Measurements from ENCODE around the gene DHH.
A peak's percentile ranks its signal among the peaks of the same experiment; 100 is the strongest.

The DHH gene

DNA sequence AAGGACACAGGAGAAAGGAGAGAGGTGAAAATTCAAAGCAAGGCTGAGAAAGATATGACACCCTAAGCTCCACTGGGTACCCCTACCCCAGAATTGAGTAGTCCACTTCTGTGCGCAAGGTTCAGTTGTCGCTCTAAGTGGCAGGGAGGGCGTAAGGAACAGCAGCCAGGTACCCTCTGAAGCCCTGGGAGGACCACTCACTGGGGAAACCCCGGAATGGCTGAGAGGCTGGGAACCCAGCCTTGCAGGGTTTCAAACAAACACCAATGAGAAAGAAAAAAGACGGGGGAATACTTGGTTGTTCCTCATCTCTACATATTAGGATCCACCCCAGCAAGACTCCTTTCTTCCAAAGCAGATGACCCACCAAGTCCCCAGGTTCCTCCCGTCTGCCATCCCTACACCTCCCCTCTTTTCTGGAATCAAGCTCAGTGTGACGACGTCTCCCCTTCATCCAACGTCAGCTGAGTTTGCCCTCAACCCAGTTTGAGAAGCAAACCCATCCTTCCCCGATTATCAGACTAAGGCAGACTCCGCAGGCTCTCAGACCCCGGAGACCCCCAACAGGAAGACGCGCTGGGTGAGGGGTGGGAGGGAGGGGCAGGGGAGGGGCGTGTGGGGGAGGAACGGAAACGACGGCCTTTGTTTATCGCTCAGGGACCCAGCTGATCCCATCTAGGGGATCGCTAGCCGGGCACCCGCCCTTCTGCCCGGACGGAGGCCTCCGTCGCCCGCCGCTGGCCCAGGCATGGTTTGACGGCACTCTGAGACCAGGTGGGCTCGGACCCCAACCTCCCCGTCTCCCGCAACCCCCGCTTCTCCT, 15.3 kb upstream of the DHH start:
- Histone ChIP-seq H3K4me1 (ENCODE audit: control insufficient read depth in 5 of 5, insufficient read depth in 5 of 5, low read length in 5 of 5) (peaks cover 10 to 54% (median 47%) of the 10 kb centered on the region in 5 donors), H3K27ac (ENCODE audit: low read depth, low read length) (peak overlapping the region; percentile 93), H3K36me3 (ENCODE audit: control insufficient read depth in 5 of 5, insufficient read depth in 5 of 5, low read length in 5 of 5) (peaks cover 0 to 19% (median 6%) of the 10 kb centered on the region in 5 donors), H3K9me3 (ENCODE audit: control insufficient read depth in 5 of 5, low read length in 5 of 5) (no peaks in the 10 kb centered on the region), H3K9ac (ENCODE audit: low read length in 5 of 5) (peak overlapping the region; percentile 81 to 97 (median 92)), H3K27me3 (ENCODE audit: control insufficient read depth in 5 of 5, insufficient read depth in 4 of 5, low read length in 5 of 5) (no peaks in the 10 kb centered on the region), H3K4me3 (ENCODE audit: low read depth in 1 of 5, low read length in 5 of 5) (peak overlapping the region; percentile 85 to 96 (median 92))

DNA sequence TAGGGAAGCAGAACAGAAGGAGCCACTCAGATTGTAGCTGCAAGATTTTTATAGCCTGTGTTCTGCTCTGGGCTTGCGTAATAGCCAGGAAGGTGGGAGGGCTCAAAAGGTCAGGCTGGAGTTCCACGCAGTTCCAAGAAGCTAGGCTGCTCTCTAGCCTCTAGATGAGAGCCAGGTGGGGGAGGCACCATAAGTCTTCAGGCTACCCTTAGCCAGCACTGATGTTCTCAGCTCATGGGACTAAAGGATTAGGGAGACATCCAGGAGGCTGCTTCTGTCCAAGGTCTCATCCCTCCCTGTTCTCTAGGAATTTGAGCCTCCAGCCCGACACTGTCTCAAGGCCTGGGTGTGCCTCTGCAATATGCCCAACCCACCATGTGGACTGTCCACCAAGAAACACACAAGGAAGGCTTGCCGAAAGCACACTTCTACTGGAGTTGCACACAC, 14.4 kb upstream of the DHH start:
- Histone ChIP-seq H3K4me1 (ENCODE audit: control insufficient read depth in 5 of 5, insufficient read depth in 5 of 5, low read length in 5 of 5) (peaks cover 15 to 61% (median 56%) of the 10 kb centered on the region in 5 donors), H3K27me3 (ENCODE audit: control insufficient read depth in 5 of 5, insufficient read depth in 4 of 5, low read length in 5 of 5) (no peaks in the 10 kb centered on the region), H3K27ac (ENCODE audit: low read depth, low read length) (peak overlapping the region; percentile 93), H3K4me3 (ENCODE audit: low read depth in 1 of 5, low read length in 5 of 5) (peak overlapping the region; percentile 85 to 96 (median 92)), H3K36me3 (ENCODE audit: control insufficient read depth in 5 of 5, insufficient read depth in 5 of 5, low read length in 5 of 5) (peaks cover 0 to 27% (median 15%) of the 10 kb centered on the region in 5 donors), H3K9me3 (ENCODE audit: control insufficient read depth in 5 of 5, low read length in 5 of 5) (no peaks in the 10 kb centered on the region), H3K9ac (ENCODE audit: low read length in 5 of 5) (peak overlapping the region in 4 of 5 donors; percentile 64 to 97 (median 70))

DNA sequence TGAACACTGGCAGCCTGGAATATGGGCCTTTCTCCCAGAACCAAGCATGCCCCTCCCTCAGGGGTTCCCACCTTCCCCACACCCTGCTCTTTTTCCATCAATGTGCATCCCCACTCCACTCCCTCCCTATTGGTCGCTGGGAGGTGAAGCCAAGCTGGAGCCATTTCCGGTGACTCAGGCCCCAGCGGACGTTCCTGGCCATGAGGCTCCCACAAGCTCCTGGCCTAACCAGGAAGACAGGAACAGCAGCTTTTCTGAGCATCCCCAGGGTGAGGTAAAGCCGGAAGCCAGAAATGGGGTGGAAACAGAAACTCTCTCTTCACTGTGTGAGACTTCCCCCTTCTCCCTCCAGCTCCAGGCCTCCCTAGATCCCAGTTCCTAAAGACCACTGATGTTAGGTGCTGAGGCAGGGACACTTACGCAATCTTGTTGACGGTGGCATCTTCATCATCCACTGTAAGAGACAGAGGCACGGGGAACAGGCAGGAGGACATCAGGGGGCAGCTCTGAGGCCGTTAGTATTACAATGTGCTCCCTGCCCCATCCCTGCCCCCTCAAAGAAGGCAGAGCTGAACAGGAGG, 11.0 kb upstream of the DHH start:
- peak overlapping the region; percentile 63 for H3K27ac ChIP-seq (ENCODE audit: low read depth, low read length)
- peak overlapping the region in 2 of 5 donors; percentile 32 to 35 for H3K9ac ChIP-seq (ENCODE audit: low read length in 5 of 5)
- no peaks in the 10 kb centered on the region for H3K27me3 ChIP-seq (ENCODE audit: control insufficient read depth in 5 of 5, insufficient read depth in 4 of 5, low read length in 5 of 5)
- H3K4me1 ChIP-seq (ENCODE audit: control insufficient read depth in 5 of 5, insufficient read depth in 5 of 5, low read length in 5 of 5), result peaks cover 15 to 62% (median 56%) of the 10 kb centered on the region in 5 donors
- H3K9me3 ChIP-seq (ENCODE audit: control insufficient read depth in 5 of 5, low read length in 5 of 5), result no peaks in the 10 kb centered on the region
- H3K4me3 ChIP-seq (ENCODE audit: low read depth in 1 of 5, low read length in 5 of 5), result no peak overlapping the region
- peaks cover 2 to 60% (median 49%) of the 10 kb centered on the region in 5 donors for H3K36me3 ChIP-seq (ENCODE audit: control insufficient read depth in 5 of 5, insufficient read depth in 5 of 5, low read length in 5 of 5)

DNA sequence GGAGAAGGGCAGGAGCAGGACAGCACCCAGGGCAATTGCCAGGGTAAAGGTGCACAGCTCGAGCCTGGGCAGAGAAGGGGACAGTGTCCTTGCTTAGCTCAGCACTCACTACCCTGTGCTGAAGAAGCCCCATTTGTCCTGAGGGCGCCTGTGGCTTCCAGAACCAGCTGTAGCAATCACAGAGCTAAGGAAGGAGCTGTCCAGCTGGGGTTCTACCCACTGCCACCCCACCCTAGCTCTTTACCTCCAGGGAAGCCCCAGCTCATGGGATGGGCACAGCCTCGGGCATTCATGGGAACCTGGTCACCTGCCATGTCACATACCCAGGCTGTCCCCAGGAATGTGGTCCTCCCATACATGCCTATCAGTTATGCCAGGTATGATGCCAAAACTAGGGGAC, 10.2 kb upstream of the DHH start:
- Histone ChIP-seq H3K27ac (ENCODE audit: low read depth, low read length) (peak overlapping the region; percentile 23), H3K9ac (ENCODE audit: low read length in 5 of 5) (peak overlapping the region in 1 of 5 donors; percentile 14), H3K4me1 (ENCODE audit: control insufficient read depth in 5 of 5, insufficient read depth in 5 of 5, low read length in 5 of 5) (peaks cover 15 to 60% (median 53%) of the 10 kb centered on the region in 5 donors), H3K4me3 (ENCODE audit: low read depth in 1 of 5, low read length in 5 of 5) (peak overlapping the region in 1 of 5 donors; percentile 10), H3K27me3 (ENCODE audit: control insufficient read depth in 5 of 5, insufficient read depth in 4 of 5, low read length in 5 of 5) (no peaks in the 10 kb centered on the region), H3K36me3 (ENCODE audit: control insufficient read depth in 5 of 5, insufficient read depth in 5 of 5, low read length in 5 of 5) (peaks cover 7 to 68% (median 56%) of the 10 kb centered on the region in 5 donors), H3K9me3 (ENCODE audit: control insufficient read depth in 5 of 5, low read length in 5 of 5) (no peaks in the 10 kb centered on the region)

DNA sequence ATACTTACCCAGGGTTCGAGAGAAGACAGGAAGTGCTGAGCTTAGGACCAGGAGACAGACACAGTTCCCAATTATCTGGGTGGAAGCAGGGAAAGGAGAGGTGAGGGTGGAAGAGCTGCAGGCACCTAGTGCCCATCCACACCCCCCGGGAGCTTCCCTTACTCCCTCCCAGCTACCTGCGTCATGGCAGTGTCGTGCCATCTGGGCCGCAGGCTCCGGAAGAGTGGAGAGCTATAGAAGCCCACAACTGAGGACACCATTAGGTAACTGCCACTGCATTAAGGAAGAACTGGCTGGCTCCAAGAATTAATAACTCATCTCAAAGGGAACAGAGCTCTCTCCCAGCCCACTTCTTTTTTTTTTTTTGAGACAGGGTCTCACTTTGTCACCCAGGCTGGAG, 5.8 kb upstream of the DHH start:
- Histone ChIP-seq H3K27ac (ENCODE audit: low read depth, low read length) (no peak overlapping the region), H3K36me3 (ENCODE audit: control insufficient read depth in 5 of 5, insufficient read depth in 5 of 5, low read length in 5 of 5) (peaks cover 12 to 83% (median 82%) of the 10 kb centered on the region in 5 donors), H3K4me1 (ENCODE audit: control insufficient read depth in 5 of 5, insufficient read depth in 5 of 5, low read length in 5 of 5) (peaks cover 5 to 20% (median 15%) of the 10 kb centered on the region in 5 donors), H3K9ac (ENCODE audit: low read length in 5 of 5) (no peak overlapping the region), H3K9me3 (ENCODE audit: control insufficient read depth in 5 of 5, low read length in 5 of 5) (no peaks in the 10 kb centered on the region), H3K27me3 (ENCODE audit: control insufficient read depth in 5 of 5, insufficient read depth in 4 of 5, low read length in 5 of 5) (no peaks in the 10 kb centered on the region), H3K4me3 (ENCODE audit: low read depth in 1 of 5, low read length in 5 of 5) (no peak overlapping the region)

DNA sequence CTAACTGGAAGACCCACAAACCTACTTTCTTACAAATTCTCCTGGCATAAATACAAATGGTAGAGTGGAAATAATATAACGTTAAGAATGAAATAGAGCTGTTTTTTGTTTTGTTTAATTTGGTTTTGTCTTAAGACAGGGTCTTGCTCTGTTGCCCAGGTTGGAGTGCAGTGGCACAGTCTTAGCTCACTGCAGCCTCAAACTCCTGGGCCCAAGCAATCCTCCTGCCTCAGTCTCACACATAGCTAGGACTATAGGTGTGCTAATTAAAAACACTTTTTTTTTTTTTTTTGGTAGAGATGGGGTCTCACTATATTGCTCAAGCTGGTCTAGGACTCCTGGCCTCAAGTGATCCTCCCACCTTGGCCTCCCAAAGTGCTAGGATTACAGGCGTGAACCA, 4.1 kb upstream of the DHH start:
- peaks cover 9 to 11% (median 11%) of the 10 kb centered on the region in 5 donors for H3K27me3 ChIP-seq (ENCODE audit: control insufficient read depth in 5 of 5, insufficient read depth in 4 of 5, low read length in 5 of 5)
- no peaks in the 10 kb centered on the region for H3K9me3 ChIP-seq (ENCODE audit: control insufficient read depth in 5 of 5, low read length in 5 of 5)
- H3K4me3 ChIP-seq (ENCODE audit: low read depth in 1 of 5, low read length in 5 of 5), result no peak overlapping the region
- H3K27ac ChIP-seq (ENCODE audit: low read depth, low read length), result no peak overlapping the region
- no peak overlapping the region for H3K9ac ChIP-seq (ENCODE audit: low read length in 5 of 5)
- H3K4me1 ChIP-seq (ENCODE audit: control insufficient read depth in 5 of 5, insufficient read depth in 5 of 5, low read length in 5 of 5), result peaks cover 1 to 15% (median 12%) of the 10 kb centered on the region in 5 donors
- H3K36me3 ChIP-seq (ENCODE audit: control insufficient read depth in 5 of 5, insufficient read depth in 5 of 5, low read length in 5 of 5), result peaks cover 12 to 71% (median 67%) of the 10 kb centered on the region in 5 donors

DNA sequence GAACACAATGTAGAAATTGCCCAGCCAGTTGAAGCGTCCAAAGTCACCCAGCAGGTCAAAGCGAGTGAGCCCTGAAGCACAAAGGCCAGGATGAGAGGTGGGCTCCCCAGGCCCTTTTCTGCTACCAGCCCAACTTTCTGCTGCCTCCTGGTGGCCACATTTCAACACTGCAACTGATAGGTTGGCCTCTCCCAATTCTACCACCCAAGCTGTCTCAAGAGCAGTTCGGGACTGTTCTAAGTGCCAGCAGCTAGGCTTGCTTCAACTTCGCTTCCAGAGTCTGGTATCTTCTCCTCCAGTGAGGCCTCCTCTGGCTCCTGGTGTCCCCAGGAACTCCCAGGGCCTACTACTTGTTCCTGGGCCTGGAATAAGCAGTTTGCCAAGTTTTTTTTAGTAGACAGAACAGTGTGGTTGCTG, 3.4 kb upstream of the DHH start:
- Histone ChIP-seq H3K9ac (ENCODE audit: low read length in 5 of 5) (no peak overlapping the region), H3K4me3 (ENCODE audit: low read depth in 1 of 5, low read length in 5 of 5) (no peak overlapping the region), H3K36me3 (ENCODE audit: control insufficient read depth in 5 of 5, insufficient read depth in 5 of 5, low read length in 5 of 5) (peaks cover 12 to 65% (median 62%) of the 10 kb centered on the region in 5 donors), H3K27ac (ENCODE audit: low read depth, low read length) (no peak overlapping the region), H3K27me3 (ENCODE audit: control insufficient read depth in 5 of 5, insufficient read depth in 4 of 5, low read length in 5 of 5) (peaks cover 14 to 18% (median 18%) of the 10 kb centered on the region in 5 donors), H3K9me3 (ENCODE audit: control insufficient read depth in 5 of 5, low read length in 5 of 5) (no peaks in the 10 kb centered on the region), H3K4me1 (ENCODE audit: control insufficient read depth in 5 of 5, insufficient read depth in 5 of 5, low read length in 5 of 5) (peaks cover 1 to 17% (median 13%) of the 10 kb centered on the region in 5 donors)

DNA sequence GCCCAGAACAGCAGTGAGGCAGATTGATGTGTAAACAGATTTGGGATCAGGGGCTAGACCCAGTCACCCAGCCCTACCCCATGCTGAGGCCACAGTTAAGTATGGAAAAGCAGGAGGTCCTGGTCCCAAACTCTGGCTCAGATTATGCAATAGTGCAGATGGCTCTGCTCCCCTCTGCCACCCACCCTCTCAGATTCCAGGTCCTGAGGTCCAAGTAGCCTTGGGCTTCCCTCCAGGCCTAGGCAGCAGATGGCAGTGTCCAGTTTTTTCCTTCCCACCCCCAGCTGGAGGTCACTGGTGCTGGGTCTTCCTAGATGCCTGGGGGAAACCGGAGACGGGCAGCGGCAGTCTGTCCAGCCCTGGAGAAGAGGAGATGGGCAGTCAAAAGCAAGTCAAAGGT, 2.8 kb upstream of the DHH start:
- Histone ChIP-seq H3K9ac (ENCODE audit: low read length in 5 of 5) (no peak overlapping the region), H3K36me3 (ENCODE audit: control insufficient read depth in 5 of 5, insufficient read depth in 5 of 5, low read length in 5 of 5) (peaks cover 12 to 58% (median 55%) of the 10 kb centered on the region in 5 donors), H3K4me3 (ENCODE audit: low read depth in 1 of 5, low read length in 5 of 5) (no peak overlapping the region), H3K4me1 (ENCODE audit: control insufficient read depth in 5 of 5, insufficient read depth in 5 of 5, low read length in 5 of 5) (peaks cover 1 to 23% (median 17%) of the 10 kb centered on the region in 5 donors), H3K9me3 (ENCODE audit: control insufficient read depth in 5 of 5, low read length in 5 of 5) (no peaks in the 10 kb centered on the region), H3K27me3 (ENCODE audit: control insufficient read depth in 5 of 5, insufficient read depth in 4 of 5, low read length in 5 of 5) (peaks cover 15 to 24% (median 22%) of the 10 kb centered on the region in 5 donors), H3K27ac (ENCODE audit: low read depth, low read length) (no peak overlapping the region)

DNA sequence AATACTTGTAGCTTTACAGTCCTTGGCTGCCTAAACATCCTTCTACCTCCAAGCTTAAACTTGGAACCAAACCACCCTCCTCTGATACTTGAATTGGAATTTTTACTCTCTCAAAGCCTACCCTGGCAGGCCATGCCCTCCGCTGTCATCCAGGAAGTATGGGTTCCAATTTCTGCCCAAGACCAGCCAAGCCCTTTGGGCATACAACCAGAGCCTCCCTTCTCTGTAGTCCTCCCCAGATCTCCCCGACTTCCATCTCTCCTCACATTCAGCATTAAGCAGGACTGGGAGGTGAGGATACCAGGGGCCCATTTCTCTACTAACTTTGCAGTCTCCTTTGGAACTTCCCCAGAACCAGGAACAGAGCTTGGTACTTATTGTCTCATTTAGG, 369 bp upstream of the DHH start:
- no peak overlapping the region for H3K4me3 ChIP-seq (ENCODE audit: low read depth in 1 of 5, low read length in 5 of 5)
- peaks cover 31 to 47% (median 42%) of the 10 kb centered on the region in 5 donors for H3K27me3 ChIP-seq (ENCODE audit: control insufficient read depth in 5 of 5, insufficient read depth in 4 of 5, low read length in 5 of 5)

DNA sequence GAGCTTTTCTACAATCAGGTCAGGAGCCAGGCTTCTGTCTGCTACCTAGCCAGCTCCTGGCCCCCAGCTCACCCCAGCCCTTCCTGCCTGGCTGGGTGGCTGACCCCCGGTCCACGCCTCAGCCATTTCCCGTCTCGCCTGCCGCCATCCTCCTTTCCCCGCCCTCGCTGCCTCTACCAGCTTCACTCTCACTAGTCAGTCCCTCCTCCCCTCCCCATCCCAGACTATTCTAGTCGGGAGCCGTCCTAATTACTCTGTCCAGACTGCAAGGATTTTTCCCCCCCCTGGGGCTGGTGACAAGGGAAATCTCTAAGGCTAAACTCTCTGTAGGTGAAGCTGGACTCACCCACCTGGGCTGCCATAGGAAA, 825 bp downstream of the DHH start:
- no peak overlapping the region for H3K27ac ChIP-seq (ENCODE audit: low read depth, low read length)
- peaks cover 41 to 58% (median 54%) of the 10 kb centered on the region in 5 donors for H3K27me3 ChIP-seq (ENCODE audit: control insufficient read depth in 5 of 5, insufficient read depth in 4 of 5, low read length in 5 of 5)
- no peaks in the 10 kb centered on the region for H3K9me3 ChIP-seq (ENCODE audit: control insufficient read depth in 5 of 5, low read length in 5 of 5)
- H3K4me1 ChIP-seq (ENCODE audit: control insufficient read depth in 5 of 5, insufficient read depth in 5 of 5, low read length in 5 of 5), result peaks cover 1 to 54% (median 47%) of the 10 kb centered on the region in 5 donors
- peak overlapping the region in 3 of 5 donors; percentile 17 to 42 (median 42) for H3K4me3 ChIP-seq (ENCODE audit: low read depth in 1 of 5, low read length in 5 of 5)
- H3K9ac ChIP-seq (ENCODE audit: low read length in 5 of 5), result no peak overlapping the region
- peaks cover 4 to 27% (median 21%) of the 10 kb centered on the region in 5 donors for H3K36me3 ChIP-seq (ENCODE audit: control insufficient read depth in 5 of 5, insufficient read depth in 5 of 5, low read length in 5 of 5)

More for the DNA sequence above, 369 bp upstream of the DHH start:
- Histone ChIP-seq H3K9ac (ENCODE audit: low read length in 5 of 5) (no peak overlapping the region), H3K4me1 (ENCODE audit: control insufficient read depth in 5 of 5, insufficient read depth in 5 of 5, low read length in 5 of 5) (peaks cover 1 to 47% (median 41%) of the 10 kb centered on the region in 5 donors), H3K36me3 (ENCODE audit: control insufficient read depth in 5 of 5, insufficient read depth in 5 of 5, low read length in 5 of 5) (peaks cover 6 to 34% (median 31%) of the 10 kb centered on the region in 5 donors), H3K27ac (ENCODE audit: low read depth, low read length) (no peak overlapping the region), H3K9me3 (ENCODE audit: control insufficient read depth in 5 of 5, low read length in 5 of 5) (no peaks in the 10 kb centered on the region)
